Mesendoderm (in vitro differentiated cells): ENCODE results near the gene MMP19.

ENCODE experiments used
- DNase-seq: peaks from one replicate; pipeline ENCODE4 v3.0.0; 2013
- H2AK5ac ChIP-seq: 2 replicates; pipeline ENCODE4 v1.6.1; 2013; ENCODE audit warnings: low read length, inconsistent platforms
- H2BK120ac ChIP-seq: 2 replicates; pipeline ENCODE4 v1.6.1; 2013; ENCODE audit warnings: low read depth, mild to moderate bottlenecking, low read length, moderate library complexity, mixed read lengths
- H2BK15ac ChIP-seq: replicated peaks from 2 replicates; pipeline ENCODE4 v1.6.1; 2013; ENCODE audit warnings: low read depth, mild to moderate bottlenecking, moderate library complexity
- H2BK5ac ChIP-seq: 2 replicates; pipeline ENCODE4 v1.6.1; 2013; ENCODE audit warnings: low read length, inconsistent platforms
- H3K18ac ChIP-seq: 2 replicates; pipeline ENCODE4 v1.6.1; 2013; ENCODE audit warnings: mild to moderate bottlenecking, low read length, mixed read lengths
- H3K23ac ChIP-seq: one replicate; pipeline ENCODE4 v1.6.1; 2013; ENCODE audit warnings: low read length
- H3K27ac ChIP-seq: 2 replicates; pipeline ENCODE4 v1.5.1; 2013; ENCODE audit warnings: low read depth, mild to moderate bottlenecking, inconsistent platforms, low read length, moderate library complexity
- H3K27me3 ChIP-seq: 2 replicates; pipeline ENCODE4 v1.6.1; 2013; ENCODE audit warnings: low read length, control low read depth, mild to moderate bottlenecking, inconsistent platforms; ENCODE audit not compliant: insufficient read depth, poor library complexity
- H3K36me3 ChIP-seq: 2 replicates; pipeline ENCODE4 v1.6.1; 2013; ENCODE audit warnings: low read length, inconsistent platforms; ENCODE audit not compliant: control insufficient read depth, insufficient read depth
- H3K4ac ChIP-seq: one replicate; pipeline ENCODE4 v1.6.1; 2013; ENCODE audit warnings: low read depth, mild to moderate bottlenecking, low read length, moderate library complexity
- H3K4me1 ChIP-seq: 2 replicates; pipeline ENCODE4 v1.6.1; 2013; ENCODE audit warnings: low read depth, low read length, inconsistent platforms; ENCODE audit not compliant: control insufficient read depth
- H3K4me2 ChIP-seq: 2 replicates; pipeline ENCODE4 v1.6.1; 2013; ENCODE audit warnings: low read length
- H3K4me3 ChIP-seq: 2 replicates; pipeline ENCODE4 v1.5.1; 2013; ENCODE audit warnings: mild to moderate bottlenecking, low read length
- H3K56ac ChIP-seq: one replicate; pipeline ENCODE4 v1.6.1; 2013; ENCODE audit warnings: low read length
- H3K79me1 ChIP-seq: 2 replicates; pipeline ENCODE4 v1.6.1; 2013; ENCODE audit warnings: low read length, inconsistent platforms
- H3K79me2 ChIP-seq: 2 replicates; pipeline ENCODE4 v1.6.1; 2013; ENCODE audit warnings: mild to moderate bottlenecking, low read length; ENCODE audit not compliant: control insufficient read depth, insufficient read depth
- H3K9ac ChIP-seq: 2 replicates; pipeline ENCODE4 v1.6.1; 2013; ENCODE audit warnings: low read length, inconsistent platforms
- H4K5ac ChIP-seq: one replicate; pipeline ENCODE4 v1.6.1; 2013; ENCODE audit warnings: low read length
- H4K8ac ChIP-seq: one replicate; pipeline ENCODE4 v1.6.1; 2013; ENCODE audit warnings: low read depth, mild to moderate bottlenecking, control low read depth, low read length, moderate library complexity
- WGBS: extraction: QIAGEN DNeasy Blood & Tissue Kit; methylation state at CpG from one replicate; pipeline ENCODE4 v1.1.7; 2013; ENCODE audit warnings: low lambda C conversion rate, missing lambda C conversion rate; ENCODE audit not compliant: insufficient coverage; ENCODE audit errors: extremely low coverage; 5-methylcytosine and 5-hydroxymethylcytosine counted together

The MMP19 gene

DNA sequence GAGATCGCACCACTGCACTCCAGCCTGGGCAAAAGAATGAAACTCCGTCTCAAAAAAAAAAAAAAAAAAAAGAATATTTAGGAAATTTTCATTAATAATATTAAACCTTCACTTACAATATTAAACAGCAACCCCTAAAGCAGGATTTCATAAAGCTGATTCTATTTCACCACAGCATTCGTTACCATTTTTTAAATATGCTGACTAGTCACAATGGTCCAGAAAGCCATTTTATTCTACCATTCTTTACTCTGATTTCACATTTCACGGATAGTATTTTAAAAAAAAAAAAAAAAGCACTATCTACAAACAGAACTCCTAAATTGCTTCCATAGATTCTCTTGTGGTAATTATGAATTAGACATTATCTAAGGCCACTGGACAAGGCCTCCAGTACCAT lies 52.8 kb downstream of the MMP19 start:
- Histone ChIP-seq H3K9ac (no peak overlapping the region), H3K27me3 (no peaks in the 10 kb centered on the region), H3K23ac (no peak overlapping the region), H2BK5ac (no peak overlapping the region), H4K8ac (no peak overlapping the region), H3K36me3 (peaks cover 2% of the 10 kb centered on the region), H3K56ac (no peak overlapping the region), H3K4ac (no peak overlapping the region), H3K79me2 (no peaks in the 10 kb centered on the region), H3K18ac (no peak overlapping the region), H3K27ac (no peak overlapping the region), H2BK15ac (no peak overlapping the region), H3K4me1 (no peaks in the 10 kb centered on the region), H2BK120ac (no peak overlapping the region), H3K79me1 (no peaks in the 10 kb centered on the region), H3K4me3 (no peak overlapping the region), H3K4me2 (no peak overlapping the region), H4K5ac (no peak overlapping the region), H2AK5ac (no peak overlapping the region)
- DNase-seq = no peak
- 100% methylated on average over 1 of the region's 4 CpGs for WGBS

- no peak overlapping the region for H3K4me3 ChIP-seq
- H3K9ac ChIP-seq = no peak overlapping the region
- H3K36me3 ChIP-seq = peaks cover 4% of the 10 kb centered on the region
- no peak overlapping the region for H3K23ac ChIP-seq
- H2BK5ac ChIP-seq = no peak overlapping the region
- no peaks in the 10 kb centered on the region for H3K4me1 ChIP-seq
- no peaks in the 10 kb centered on the region for H3K79me2 ChIP-seq
- no peak overlapping the region for H2BK15ac ChIP-seq
- no peaks in the 10 kb centered on the region for H3K79me1 ChIP-seq
- no peak for DNase-seq
- no peak overlapping the region for H3K56ac ChIP-seq
- no peak overlapping the region for H4K8ac ChIP-seq
- no peak overlapping the region for H2BK120ac ChIP-seq
- H3K4me2 ChIP-seq = no peak overlapping the region
- H3K18ac ChIP-seq = no peak overlapping the region
- H3K4ac ChIP-seq = no peak overlapping the region
- H3K27me3 ChIP-seq = no peaks in the 10 kb centered on the region
- H4K5ac ChIP-seq = no peak overlapping the region
- H2AK5ac ChIP-seq = no peak overlapping the region
- no CpG with 5 or more reads among the region's 2 CpGs for WGBS
- no peak overlapping the region for H3K27ac ChIP-seq
Observed at GRCh38 chr12:55789171-55789570, 53.6 kb downstream of the MMP19 start.

DNA sequence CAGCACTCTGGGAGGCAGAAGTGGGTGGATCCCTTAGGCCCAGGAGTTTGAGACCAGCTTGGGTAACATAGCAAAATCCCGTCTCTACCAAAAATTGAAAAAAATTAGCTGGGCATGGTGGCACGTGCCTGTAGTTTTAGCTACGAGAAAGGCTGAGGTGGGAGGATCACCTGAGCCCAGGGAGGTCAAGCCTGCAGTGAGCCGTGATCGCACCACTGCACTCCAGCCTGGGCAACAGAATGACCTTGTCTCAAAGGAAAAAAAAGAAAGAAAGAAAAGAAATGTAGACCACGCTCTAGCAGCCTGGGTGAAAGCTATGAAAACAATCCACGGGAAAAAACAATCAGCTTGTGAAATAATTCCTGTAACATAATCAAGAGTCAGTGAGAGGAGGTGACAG lies 54.2 kb downstream of the MMP19 start:
- no peaks in the 10 kb centered on the region for H3K27me3 ChIP-seq
- no peak overlapping the region for H3K18ac ChIP-seq
- no peak overlapping the region for H2BK120ac ChIP-seq
- H3K23ac ChIP-seq = no peak overlapping the region
- H3K9ac ChIP-seq = no peak overlapping the region
- no peaks in the 10 kb centered on the region for H3K79me2 ChIP-seq
- no peak overlapping the region for H3K4me3 ChIP-seq
- no peak overlapping the region for H3K56ac ChIP-seq
- DNase-seq = no peak
- WGBS = no CpG with 5 or more reads among the region's 7 CpGs
- H2BK5ac ChIP-seq = no peak overlapping the region
- H4K8ac ChIP-seq = no peak overlapping the region
- no peak overlapping the region for H3K4me2 ChIP-seq
- H2BK15ac ChIP-seq = no peak overlapping the region
- H3K36me3 ChIP-seq = peaks cover 4% of the 10 kb centered on the region
- H3K4ac ChIP-seq = no peak overlapping the region
- H4K5ac ChIP-seq = no peak overlapping the region
- H3K27ac ChIP-seq = no peak overlapping the region
- H2AK5ac ChIP-seq = no peak overlapping the region
- H3K79me1 ChIP-seq = no peaks in the 10 kb centered on the region
- no peaks in the 10 kb centered on the region for H3K4me1 ChIP-seq
